RWPE1 (cell line): Measurements from ENCODE around the gene ETV7.
A peak's percentile ranks its signal among the peaks of the same experiment; 100 is the strongest.

Experiments
- CTCF ChIA-PET: fragments of 350-600 bp; sonication (Branson Sonifier 250); formaldehyde crosslinking; extraction: SDS; loops from one replicate; lab custom pipeline; 2021; lab: Yijun Ruan, JAX
- POLR2A ChIA-PET: fragments of 400-600 bp; formaldehyde crosslinking; extraction: SDS; loops from one replicate; lab custom pipeline; 2020; ENCODE audit warnings: antibody characterized with exemption; ENCODE audit not compliant: low non-redundant PET; lab: Yijun Ruan, JAX
- DNase-seq: peaks from one replicate; pipeline ENCODE4 v3.0.0; 2012; ENCODE audit warnings: low spot score
- H3K27ac ChIP-seq: fragments of 450-650 bp; 2 replicates; pipeline ENCODE4 v1.5.1; 2017
- CTCF ChIP-seq: fragments of 450-650 bp; conservative IDR thresholded peaks from 2 replicates; pipeline ENCODE4 v1.5.1; 2017; ENCODE audit warnings: low read depth, mild to moderate bottlenecking

Gene ETV7

DNA sequence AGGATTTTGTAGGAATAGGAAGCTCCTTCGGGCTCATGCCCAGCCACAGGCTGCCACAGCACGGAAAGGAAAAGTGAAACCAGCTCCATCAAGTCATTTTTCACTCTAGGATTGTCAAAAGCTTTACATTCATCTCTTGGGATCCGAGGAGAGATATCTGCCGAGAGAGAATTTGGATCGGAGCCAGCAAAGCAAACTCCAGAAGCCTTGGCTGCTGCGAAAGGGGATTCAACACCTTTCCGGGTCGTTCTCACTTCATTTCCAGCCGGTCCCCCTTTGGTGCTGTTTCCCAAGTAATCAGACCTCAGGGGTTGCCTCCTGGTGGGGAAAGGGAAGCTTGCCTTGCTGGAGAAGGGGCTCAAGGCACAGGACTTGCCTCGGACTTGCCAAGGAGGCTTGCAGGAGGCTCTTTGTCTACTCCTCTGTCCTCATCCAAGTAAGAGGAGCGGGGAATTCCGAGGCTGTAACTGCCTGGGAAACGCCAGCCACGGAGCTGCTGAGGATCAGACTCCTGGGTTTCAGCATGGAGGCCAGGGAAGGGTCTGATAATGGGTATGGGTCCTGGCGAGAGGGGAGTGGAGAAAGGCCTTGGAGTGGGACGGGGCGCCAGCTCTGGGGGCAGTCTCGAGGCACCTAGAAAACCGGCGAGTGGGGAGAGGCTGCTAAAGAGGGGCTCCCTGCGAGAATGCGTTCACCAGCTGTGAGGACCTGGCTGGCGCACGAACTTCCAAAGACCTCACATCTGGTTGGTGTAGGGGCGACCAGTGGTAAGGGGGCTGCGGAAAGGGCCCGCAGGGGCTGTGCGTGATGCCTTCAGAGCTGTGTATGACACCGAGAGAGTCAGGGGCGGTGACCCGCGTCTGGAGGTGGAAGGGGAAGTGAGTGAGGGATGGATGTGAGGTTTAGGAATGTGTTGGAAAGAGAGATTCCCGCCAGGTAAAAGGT, 702 bp downstream of the ETV7 start:
- ChIA-PET POLR2A (interaction anchor here (0.6 to 0.8 kb wide), 2 partner anchors 13 to 36 kb away, joined by 3 to 5 read pairs; no protein-coding TSS in a partner anchor), CTCF (interaction anchor here (0.6 kb wide), 3 partner anchors 22 to 666 kb away, joined by 3 to 8 read pairs (median 5); no protein-coding TSS in a partner anchor)
- peak; percentile 44 for DNase-seq
- H3K27ac ChIP-seq, result peak overlapping the region; percentile 32
- no peak for TF ChIP-seq CTCF

GRCh38 chr6:36384095-36384494, 3.4 kb downstream of the ETV7 start:
- TF ChIP-seq CTCF, result no peak
- no peak for DNase-seq
- ChIA-PET POLR2A (no interaction called here), CTCF (no interaction called here)
- no peak overlapping the region for H3K27ac ChIP-seq

- ChIA-PET CTCF (no interaction called here), POLR2A (no interaction called here)
- peak; percentile 58 for DNase-seq
These were observed 3.9 kb downstream of the ETV7 start for GRCh38 chr6:36383606-36384005.

GRCh38 chr6:36382976-36383375, 4.5 kb downstream of the ETV7 start:
- TF ChIP-seq CTCF, result no peak
- no peak overlapping the region for H3K27ac ChIP-seq
- CTCF ChIA-PET, result no interaction called here
- DNase-seq, result no peak
- POLR2A ChIA-PET, result no interaction called here

More at GRCh38 chr6:36383606-36384005, 3.9 kb downstream of the ETV7 start:
- TF ChIP-seq CTCF, result no peak
- H3K27ac ChIP-seq, result no peak overlapping the region

- ChIA-PET POLR2A (no interaction called here), CTCF (interaction anchor here (1.0 to 1.6 kb wide), 2 partner anchors 38 to 41 kb away, joined by 3 to 4 read pairs; no protein-coding TSS in a partner anchor)
- H3K27ac ChIP-seq, result no peak overlapping the region
- TF ChIP-seq CTCF, result no peak
- no peak for DNase-seq
These were observed 5.7 kb downstream of the ETV7 start for GRCh38 chr6:36381502-36382389.

DNA sequence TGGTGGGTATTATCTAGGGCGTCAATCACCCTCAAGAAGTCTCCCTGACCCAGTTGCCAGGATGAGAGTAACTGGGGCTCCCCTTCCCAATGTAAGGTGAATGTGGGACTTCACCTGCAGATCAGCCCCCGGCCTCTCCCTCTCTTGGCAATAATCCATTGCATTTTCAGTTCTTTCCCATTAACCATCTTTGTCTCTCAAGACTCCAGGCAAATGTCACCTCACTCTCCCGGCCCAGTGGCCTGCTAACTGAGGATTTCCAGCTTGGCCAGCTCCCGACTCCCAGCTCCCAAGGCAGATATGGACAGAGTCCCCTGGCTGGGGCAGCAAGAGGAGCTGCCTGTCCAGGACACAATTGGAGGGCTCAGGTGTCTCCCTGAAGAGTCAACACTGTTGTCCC, 7.3 kb downstream of the ETV7 start:
- POLR2A ChIA-PET, result no interaction called here
- TF ChIP-seq CTCF, result no peak
- DNase-seq, result no peak

More for the DNA sequence above, 7.3 kb downstream of the ETV7 start:
- CTCF ChIA-PET, result interaction anchor here (0.7 to 1.6 kb wide), 2 partner anchors 40 to 1367 kb away, joined by 3 read pairs; no protein-coding TSS in a partner anchor
- no peak overlapping the region for H3K27ac ChIP-seq
